Common myeloid progenitor, CD34-positive (primary cell): ENCODE results near the gene RNASE1.

Experiments
- CTCF ChIA-PET: fragments of 350-600 bp; sonication (Branson Sonifier 250); formaldehyde crosslinking; loops from one replicate; lab custom pipeline; 2021; ENCODE audit warnings: antibody characterized with exemption; lab: Charles Lee
- POLR2A ChIA-PET: fragments of 350-600 bp; sonication (Branson Sonifier 250); formaldehyde crosslinking; loops from one replicate; lab custom pipeline; 2021; ENCODE audit warnings: antibody characterized with exemption; lab: Charles Lee
- DNase-seq, 3 donors: peaks; one replicate each; pipeline versions ENCODE4 v3.0.0 to v3.0.0-alpha.2; 2013
- H3K27ac ChIP-seq, 2 experiments: 1 replicate in 1 of 2; 2 replicates in 1 of 2; pipeline ENCODE4 v1.7.0; 2013; ENCODE audit warnings: inconsistent platforms in 2 of 2, low read length in 2 of 2, mild to moderate bottlenecking in 2 of 2, low read depth in 1 of 2, moderate library complexity in 1 of 2; ENCODE audit not compliant: severe bottlenecking in 2 of 2, insufficient read depth in 1 of 2, poor library complexity in 1 of 2
- H3K27me3 ChIP-seq, 5 experiments: replicated peaks in 2 of 5; 1 replicate in 3 of 5; 2 replicates in 2 of 5; pipeline versions ENCODE4 v1.6.1 to v1.7.0; 2013; ENCODE audit warnings: low read length in 4 of 5, mild to moderate bottlenecking in 2 of 5, moderate library complexity in 2 of 5, inconsistent platforms in 1 of 5; ENCODE audit not compliant: insufficient read depth in 5 of 5, control insufficient read depth in 4 of 5
- H3K36me3 ChIP-seq, 4 experiments: 1 replicate in 2 of 4; 2 replicates in 2 of 4; pipeline versions ENCODE4 v1.6.1 to v1.7.0; 2013; ENCODE audit warnings: low read length in 3 of 4, control low read depth in 1 of 4, mild to moderate bottlenecking in 1 of 4; ENCODE audit not compliant: control insufficient read depth in 4 of 4, insufficient read depth in 4 of 4
- H3K4me1 ChIP-seq, 4 experiments: 1 replicate in 3 of 4; 2 replicates in 1 of 4; pipeline versions ENCODE4 v1.6.1 to v1.7.1; 2013; ENCODE audit warnings: low read length in 3 of 4, mild to moderate bottlenecking in 3 of 4, control low read depth in 1 of 4, inconsistent platforms in 1 of 4, moderate library complexity in 1 of 4; ENCODE audit not compliant: control insufficient read depth in 4 of 4, insufficient read depth in 4 of 4; ENCODE audit errors: control extremely low read depth in 1 of 4
- H3K4me3 ChIP-seq, 7 experiments: 1 replicate in 4 of 7; 2 replicates in 3 of 7; pipeline versions ENCODE4 v1.5.1 to v1.7.0; 2013; ENCODE audit warnings: mild to moderate bottlenecking in 7 of 7, low read length in 6 of 7, moderate library complexity in 6 of 7, inconsistent platforms in 2 of 7, low read depth in 2 of 7, control low read depth in 1 of 7; ENCODE audit not compliant: insufficient read depth in 4 of 7, control insufficient read depth in 1 of 7; ENCODE audit errors: extremely low read depth in 1 of 7
- H3K9me3 ChIP-seq, 5 experiments: 1 replicate in 4 of 5; 2 replicates in 1 of 5; pipeline versions ENCODE4 v1.6.1 to v1.7.1; 2013; ENCODE audit warnings: low read length in 4 of 5, mild to moderate bottlenecking in 2 of 5, inconsistent platforms in 1 of 5, low read depth in 1 of 5, moderate library complexity in 1 of 5; ENCODE audit not compliant: control insufficient read depth in 4 of 5, insufficient read depth in 2 of 5; ENCODE audit errors: control extremely low read depth in 1 of 5
- WGBS: methylation state at CpG from one replicate; pipeline ENCODE4 v1.1.5; 2013; ENCODE audit not compliant: insufficient coverage; 5-methylcytosine and 5-hydroxymethylcytosine counted together

Gene RNASE1

GRCh38 chr14:20791187-20791586 is 11.5 kb downstream of the RNASE1 start:
- Histone ChIP-seq H3K27ac (no peak overlapping the region), H3K4me1 (peaks cover 12 to 39% (median 17%) of the 10 kb centered on the region in 4 experiments), H3K4me3 (no peak overlapping the region), H3K27me3 (no peaks in the 10 kb centered on the region), H3K9me3 (no peaks in the 10 kb centered on the region), H3K36me3 (no peaks in the 10 kb centered on the region)
- WGBS: 4% methylated on average over 4 of the region's 7 CpGs
- DNase-seq: peak in 2 of 3 donors; percentile 43 to 59
- ChIA-PET POLR2A (no interaction called here), CTCF (no interaction called here)

- no peak overlapping the region for H3K4me3 ChIP-seq
- no peaks in the 10 kb centered on the region for H3K27me3 ChIP-seq
- H3K36me3 ChIP-seq: no peaks in the 10 kb centered on the region
- H3K27ac ChIP-seq: no peak overlapping the region
- ChIA-PET POLR2A (no interaction called here), CTCF (interaction anchor here (0.9 to 1.6 kb wide), 3 partner anchors 13 to 34 kb away, joined by 3 to 5 read pairs (median 4); no protein-coding TSS in a partner anchor)
- WGBS: 97% methylated on average over 10 of the region's 13 CpGs
- no peaks in the 10 kb centered on the region for H3K9me3 ChIP-seq
- peaks cover 12 to 41% (median 17%) of the 10 kb centered on the region in 4 experiments for H3K4me1 ChIP-seq
- no peak for DNase-seq
Observed at GRCh38 chr14:20790464-20791116, 12.1 kb downstream of the RNASE1 start.

- POLR2A ChIA-PET: interaction anchor here (0.5 kb wide), 1 partner anchor 11 kb away, joined by 3 read pairs; no protein-coding TSS in a partner anchor
- Histone ChIP-seq H3K4me1 (peaks cover 12 to 34% (median 15%) of the 10 kb centered on the region in 4 experiments), H3K4me3 (no peak overlapping the region), H3K9me3 (no peaks in the 10 kb centered on the region), H3K27ac (no peak overlapping the region), H3K36me3 (no peaks in the 10 kb centered on the region), H3K27me3 (no peaks in the 10 kb centered on the region)
- no peak for DNase-seq
- no CpG with 5 or more reads among the region's 3 CpGs for WGBS
- CTCF ChIA-PET: interaction anchor here (0.9 to 1.6 kb wide), 4 partner anchors 10 to 33 kb away, joined by 3 to 7 read pairs (median 4); no protein-coding TSS in a partner anchor
Observed at GRCh38 chr14:20789230-20789813, 13.3 kb downstream of the RNASE1 start.

GRCh38 chr14:20787025-20787424 is 15.6 kb downstream of the RNASE1 start:
- peaks cover 19 to 45% (median 24%) of the 10 kb centered on the region in 4 experiments for H3K4me1 ChIP-seq
- ChIA-PET CTCF (no interaction called here), POLR2A (no interaction called here)
- no CpG with 5 or more reads among the region's 4 CpGs for WGBS
- no peaks in the 10 kb centered on the region for H3K9me3 ChIP-seq
- H3K27me3 ChIP-seq: no peaks in the 10 kb centered on the region
- no peak overlapping the region for H3K27ac ChIP-seq
- H3K4me3 ChIP-seq: no peak overlapping the region
- no peaks in the 10 kb centered on the region for H3K36me3 ChIP-seq
- no peak for DNase-seq

- Histone ChIP-seq H3K27me3 (no peaks in the 10 kb centered on the region), H3K27ac (no peak overlapping the region), H3K4me1 (peaks cover 27 to 48% (median 31%) of the 10 kb centered on the region in 4 experiments), H3K36me3 (no peaks in the 10 kb centered on the region), H3K9me3 (no peaks in the 10 kb centered on the region), H3K4me3 (peak overlapping the region in 5 of 7 experiments; percentile 1 to 62 (median 60))
- peak in 2 of 3 donors; percentile 66 to 77 for DNase-seq
- ChIA-PET POLR2A (no interaction called here), CTCF (interaction anchor here (0.8 kb wide), 1 partner anchor 66 kb away, joined by 3 read pairs; no protein-coding TSS in a partner anchor)
- 5% methylated on average over 4 of the region's 5 CpGs for WGBS
Observed at GRCh38 chr14:20782280-20782890, 20.3 kb downstream of the RNASE1 start.

GRCh38 chr14:20781803-20782202 is 20.8 kb downstream of the RNASE1 start:
- Histone ChIP-seq H3K9me3 (no peaks in the 10 kb centered on the region), H3K4me3 (peak overlapping the region in 5 of 7 experiments; percentile 1 to 62 (median 60)), H3K4me1 (peaks cover 26 to 44% (median 31%) of the 10 kb centered on the region in 4 experiments), H3K36me3 (no peaks in the 10 kb centered on the region), H3K27me3 (no peaks in the 10 kb centered on the region), H3K27ac (no peak overlapping the region)
- ChIA-PET POLR2A (no interaction called here), CTCF (interaction anchor here (0.8 to 1.6 kb wide), 2 partner anchors 17 to 66 kb away, joined by 3 to 6 read pairs; no protein-coding TSS in a partner anchor)
- peak in 1 of 3 donors; percentile 31 for DNase-seq
- 4% methylated on average over 4 of the region's 4 CpGs for WGBS
